NCI-H128 (cell line): ENCODE data around the gene OPN3.
"Not testable (repeated sequence)": the region's sequence is repeated elsewhere in the genome, so short reads cannot be mapped to it uniquely, and the experiment has no call there.

Source experiments
- DNase-seq: peaks from one replicate; lab custom pipeline; 2025; ENCODE audit not compliant: unreplicated experiment; lab: John Stamatoyannopoulos, UW

OPN3 gene

GRCh38 chr1:241640149-241640866 is at the start of gene OPN3, which contains the start of gene CHML:
Gene OPN3 (minus strand): TSS chr1:241640369. CDS start chr1:241640254, 115 bp downstream.
Gene CHML (minus strand): TSS chr1:241640369. CDS start chr1:241635766, 4,603 bp downstream.
- peak; percentile 89 for DNase-seq

- no peak for DNase-seq
These were observed 48.8 kb upstream of the OPN3 start for GRCh38 chr1:241688940-241689368.

- DNase-seq, result no peak
These were observed 43.9 kb upstream of the OPN3 start for GRCh38 chr1:241684108-241684507.

GRCh38 chr1:241682921-241683320 is 42.8 kb upstream of the OPN3 start:
- no peak for DNase-seq

GRCh38 chr1:241681861-241682448 is 41.8 kb upstream of the OPN3 start:
- DNase-seq, result not testable (repeated sequence)

GRCh38 chr1:241679961-241680360 is 39.8 kb upstream of the OPN3 start:
- DNase-seq, result no peak

GRCh38 chr1:241679404-241679803 is 39.2 kb upstream of the OPN3 start:
- no peak for DNase-seq

GRCh38 chr1:241678536-241678935 is 38.4 kb upstream of the OPN3 start:
- DNase-seq, result no peak

- DNase-seq, result no peak
These were observed 37.0 kb upstream of the OPN3 start for GRCh38 chr1:241677201-241677600.

- no peak for DNase-seq
These were observed 35.8 kb upstream of the OPN3 start for GRCh38 chr1:241675983-241676382.

- DNase-seq, result no peak
These were observed 34.7 kb upstream of the OPN3 start for GRCh38 chr1:241674805-241675384.

GRCh38 chr1:241672301-241672700 is 32.1 kb upstream of the OPN3 start:
- DNase-seq, result no peak

- no peak for DNase-seq
These were observed 26.2 kb upstream of the OPN3 start for GRCh38 chr1:241666419-241666818.

- no peak for DNase-seq
These were observed 20.3 kb upstream of the OPN3 start for GRCh38 chr1:241660424-241660972.

- DNase-seq, result not testable (repeated sequence)
These were observed 18.8 kb upstream of the OPN3 start for GRCh38 chr1:241659016-241659415.

- no peak for DNase-seq
These were observed 18.1 kb upstream of the OPN3 start for GRCh38 chr1:241658081-241658793.

GRCh38 chr1:241654641-241655040 is 14.5 kb upstream of the OPN3 start:
- DNase-seq, result no peak

- DNase-seq, result no peak
These were observed 13.8 kb upstream of the OPN3 start for GRCh38 chr1:241654019-241654418.

- no peak for DNase-seq
These were observed 11.8 kb upstream of the OPN3 start, which contains the start of gene WDR64 for GRCh38 chr1:241652012-241652411. Gene WDR64 (plus strand): TSS chr1:241652281. CDS start chr1:241652485, 204 bp downstream.

- DNase-seq, result no peak
These were observed 8.0 kb upstream of the OPN3 start for GRCh38 chr1:241648159-241648558.

GRCh38 chr1:241647658-241648057 is 7.5 kb upstream of the OPN3 start:
- no peak for DNase-seq
